PC-3 (cell line): ENCODE measurements around the gene PVALEF.

Experiments used
- EZH2 ChIP-seq: fragments of 300-600 bp; sonication (generic); IDR thresholded peaks from one replicate; pipeline ENCODE4 v1.6.1; 2017; ENCODE audit warnings: antibody characterized with exemption, mild to moderate bottlenecking, low read length; ENCODE audit not compliant: unreplicated experiment
- TF ChIP-seq, protein P1 (sequence below): fragments of 300-600 bp; sonication (generic); conservative IDR thresholded peaks from 2 replicates; pipeline ENCODE4 v1.5.1; 2017; ENCODE audit warnings: antibody characterized with exemption, low read depth, mild to moderate bottlenecking, low read length

DNA sequence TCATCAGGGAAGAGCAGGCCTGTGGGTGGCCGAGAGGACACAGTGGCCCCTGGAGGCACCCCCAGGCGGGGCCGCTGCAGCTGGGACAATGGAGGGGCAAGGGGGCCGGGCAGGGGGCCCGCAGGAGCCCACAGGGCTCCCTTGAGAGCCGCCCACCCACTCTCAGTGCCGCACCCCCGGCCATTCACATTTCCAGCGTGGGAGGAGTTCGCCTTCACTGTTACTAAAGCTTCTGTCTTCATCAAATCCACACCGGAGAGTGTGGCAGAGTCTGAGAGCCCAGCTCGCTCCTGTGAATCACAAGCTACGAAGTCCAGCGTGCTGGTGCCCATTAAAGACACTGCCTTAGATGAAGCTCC, 20.9 kb upstream of the PVALEF start:
- TF ChIP-seq, protein P1, sequence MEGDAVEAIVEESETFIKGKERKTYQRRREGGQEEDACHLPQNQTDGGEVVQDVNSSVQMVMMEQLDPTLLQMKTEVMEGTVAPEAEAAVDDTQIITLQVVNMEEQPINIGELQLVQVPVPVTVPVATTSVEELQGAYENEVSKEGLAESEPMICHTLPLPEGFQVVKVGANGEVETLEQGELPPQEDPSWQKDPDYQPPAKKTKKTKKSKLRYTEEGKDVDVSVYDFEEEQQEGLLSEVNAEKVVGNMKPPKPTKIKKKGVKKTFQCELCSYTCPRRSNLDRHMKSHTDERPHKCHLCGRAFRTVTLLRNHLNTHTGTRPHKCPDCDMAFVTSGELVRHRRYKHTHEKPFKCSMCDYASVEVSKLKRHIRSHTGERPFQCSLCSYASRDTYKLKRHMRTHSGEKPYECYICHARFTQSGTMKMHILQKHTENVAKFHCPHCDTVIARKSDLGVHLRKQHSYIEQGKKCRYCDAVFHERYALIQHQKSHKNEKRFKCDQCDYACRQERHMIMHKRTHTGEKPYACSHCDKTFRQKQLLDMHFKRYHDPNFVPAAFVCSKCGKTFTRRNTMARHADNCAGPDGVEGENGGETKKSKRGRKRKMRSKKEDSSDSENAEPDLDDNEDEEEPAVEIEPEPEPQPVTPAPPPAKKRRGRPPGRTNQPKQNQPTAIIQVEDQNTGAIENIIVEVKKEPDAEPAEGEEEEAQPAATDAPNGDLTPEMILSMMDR = no peak
- no peak for TF ChIP-seq EZH2
